Fibroblast of the conjunctiva (primary cell): Measurements from ENCODE around the gene GPC4.

Experiments
- DNase-seq: peaks from one replicate; pipeline ENCODE4 v3.0.0-alpha.2; 2010; ENCODE audit warnings: low read depth

The GPC4 gene

DNA sequence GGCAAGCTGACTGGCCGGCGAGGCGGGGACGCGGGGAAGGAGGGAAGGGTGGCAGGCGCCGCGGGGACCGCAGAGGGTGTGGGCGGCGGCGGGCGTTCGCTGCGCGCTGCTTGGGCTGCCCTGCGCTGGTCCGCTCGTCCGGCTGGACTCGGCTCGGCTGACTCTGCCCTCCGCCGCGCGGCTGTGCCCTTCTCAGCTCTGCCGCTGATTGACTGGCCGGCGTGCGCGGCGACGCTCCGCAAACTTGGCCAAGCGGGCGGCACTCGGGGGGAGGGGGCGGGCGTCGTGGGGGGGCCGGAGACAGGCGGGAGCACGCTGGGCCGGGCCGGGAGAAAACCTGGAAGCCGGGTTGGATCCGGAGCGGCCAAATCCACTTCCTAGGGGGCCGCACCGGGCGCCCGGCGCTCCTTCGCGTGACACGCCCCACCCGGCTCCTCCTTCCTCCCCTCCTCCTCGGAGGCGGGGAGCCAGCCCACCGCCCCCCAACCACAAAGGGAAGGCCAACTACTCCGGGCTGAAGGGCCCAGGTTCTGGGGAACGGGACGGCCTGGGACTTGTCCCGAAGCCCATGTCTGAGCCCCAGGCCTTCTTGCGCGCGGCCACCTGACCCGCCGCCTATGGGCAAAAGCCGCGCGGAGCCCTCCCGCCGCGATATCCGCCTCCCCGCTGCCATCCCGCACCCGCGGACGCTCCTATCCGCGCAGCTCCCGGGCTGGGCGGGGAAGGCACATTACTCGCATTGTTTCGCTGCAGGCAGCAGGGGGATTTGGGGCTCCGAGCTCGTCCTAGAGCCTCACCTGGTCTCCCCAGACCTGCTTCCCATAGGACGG lies at the start of gene GPC4:
GPC4 (minus strand) TSS at position 214 of the 830 bp plus-strand sequence. CDS start 524 bp downstream, outside the sequence.
- peak; percentile 14 for DNase-seq

DNA sequence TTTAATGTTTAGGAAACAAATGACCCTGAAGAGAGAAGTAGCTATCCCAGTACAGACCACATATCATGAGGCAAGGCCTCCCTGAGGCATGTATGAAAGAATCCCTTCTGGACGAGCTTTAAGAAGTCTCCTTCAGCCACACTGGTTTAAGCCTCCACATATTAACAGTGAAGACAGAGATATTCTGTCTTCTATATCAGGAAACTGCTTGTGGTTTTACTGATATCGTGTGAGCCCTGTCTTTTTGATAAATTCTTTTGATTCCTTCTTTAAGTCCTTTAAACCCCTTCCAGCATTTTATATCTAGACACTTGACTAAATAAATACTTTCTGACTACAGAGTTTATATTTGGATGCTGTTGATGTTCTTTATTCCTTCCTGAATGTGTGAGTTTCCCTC lies 45.9 kb upstream of the GPC4 start:
- no peak for DNase-seq

DNA sequence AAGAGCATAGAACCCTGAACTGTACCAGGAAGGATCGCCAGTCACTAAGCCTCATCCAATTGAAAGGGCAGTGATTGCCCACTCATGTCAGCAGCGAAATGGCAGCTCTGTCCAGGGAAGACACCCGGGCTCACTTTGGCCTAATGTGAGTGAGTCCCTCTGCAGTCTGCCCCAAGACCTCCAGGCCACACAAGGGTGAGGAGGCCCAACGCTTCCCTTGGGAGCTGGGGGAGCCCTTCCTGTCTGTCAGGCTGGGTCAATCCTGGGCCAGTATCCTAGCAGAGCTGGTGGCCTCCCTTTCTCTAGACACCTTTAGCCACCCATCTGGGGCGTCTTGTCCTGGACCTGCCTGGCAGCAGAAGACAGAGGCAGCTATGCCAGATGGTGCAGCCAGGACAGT lies 39.6 kb upstream of the GPC4 start:
- DNase-seq: no peak

DNA sequence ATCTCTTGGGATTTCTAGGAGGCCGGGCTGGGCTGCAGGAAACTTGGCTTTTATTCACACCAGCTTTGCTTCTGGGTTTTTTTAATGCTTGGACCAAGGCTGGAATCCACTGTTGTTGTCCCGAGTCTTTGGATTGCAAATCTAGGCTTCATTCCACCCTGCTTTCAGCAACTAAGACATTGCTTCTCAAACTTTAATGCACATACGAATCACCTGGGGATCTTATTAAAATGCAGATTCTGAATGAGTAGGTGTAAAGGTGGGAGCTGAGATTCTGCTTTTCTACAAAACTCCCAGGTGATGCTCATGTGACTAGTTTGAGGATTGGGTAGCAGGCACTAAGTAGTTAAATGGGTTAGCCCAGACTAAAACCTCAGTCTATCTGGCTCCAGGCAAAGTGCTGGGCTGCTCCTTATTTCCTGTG lies 39.2 kb upstream of the GPC4 start:
- no peak for DNase-seq

DNA sequence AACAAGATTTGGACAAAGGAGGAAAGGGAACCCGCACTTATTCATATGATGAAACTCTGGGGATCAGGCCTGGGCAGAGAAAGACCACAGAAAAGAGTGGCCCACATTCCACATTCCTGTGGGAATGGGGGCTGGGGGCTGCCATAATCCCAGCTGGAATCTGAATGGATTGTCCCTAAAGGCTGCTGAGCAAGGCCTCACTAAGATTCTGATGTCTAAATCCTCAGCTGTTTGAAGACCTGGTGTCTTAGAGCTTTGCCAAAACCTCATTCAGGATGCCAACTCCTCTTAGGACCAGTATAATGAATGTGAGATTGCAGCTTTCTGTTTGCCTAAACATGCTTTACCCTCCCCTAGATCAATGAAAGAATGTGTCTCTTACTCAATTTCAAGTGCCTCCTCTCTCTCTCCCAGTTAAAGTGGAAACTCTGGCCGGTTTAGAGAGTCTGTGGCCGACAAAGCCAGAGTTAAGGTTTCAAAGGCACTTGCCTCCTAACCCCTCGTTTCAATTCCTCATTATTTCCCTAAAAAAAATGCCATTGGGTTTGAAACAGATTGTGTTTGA lies 33.3 kb upstream of the GPC4 start:
- no peak for DNase-seq

- no peak for DNase-seq
These were observed 29.9 kb upstream of the GPC4 start for GRCh38 chrX:133444952-133445831.

DNA sequence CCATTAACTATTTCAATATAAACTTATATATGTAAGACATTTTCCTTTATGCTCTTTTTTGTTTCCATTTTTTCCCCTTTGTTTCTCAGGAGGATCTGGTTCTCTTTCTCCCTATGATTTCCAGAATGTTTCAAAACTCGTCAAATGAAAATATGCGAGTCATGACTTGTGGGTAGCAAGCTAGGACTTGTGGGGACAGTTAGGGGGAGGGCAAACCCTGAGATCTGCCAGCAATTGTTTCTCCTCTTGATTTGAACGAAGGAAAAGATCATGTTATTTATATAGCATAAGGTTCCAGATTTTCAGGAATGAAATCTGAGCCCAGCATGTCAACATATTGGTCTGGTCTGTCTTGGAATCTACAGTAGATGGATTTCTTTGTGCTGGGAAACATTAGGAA lies 28.9 kb upstream of the GPC4 start:
- DNase-seq: no peak

DNA sequence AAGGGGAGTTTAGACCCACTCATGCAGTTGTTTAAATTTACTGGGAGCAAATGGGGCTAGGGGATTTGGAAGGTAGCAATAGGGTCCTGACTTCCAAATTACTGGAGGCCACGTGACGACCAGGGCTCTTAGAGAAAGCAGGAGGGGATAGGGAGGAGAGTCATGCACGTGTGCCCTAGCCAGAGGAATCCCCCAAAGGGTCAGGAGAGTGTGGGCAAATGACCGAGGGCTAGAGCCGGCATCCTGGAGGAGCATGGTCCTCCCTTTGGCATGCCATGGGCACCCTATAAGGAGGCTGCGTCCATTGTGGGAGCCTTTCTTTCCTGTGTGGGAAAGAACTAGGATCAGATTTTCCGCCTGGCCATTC lies 25.5 kb upstream of the GPC4 start:
- DNase-seq: no peak

GRCh38 chrX:133440081-133440796 lies 24.9 kb upstream of the GPC4 start:
- no peak for DNase-seq

GRCh38 chrX:133437766-133438165 lies 22.5 kb upstream of the GPC4 start:
- no peak for DNase-seq

DNA sequence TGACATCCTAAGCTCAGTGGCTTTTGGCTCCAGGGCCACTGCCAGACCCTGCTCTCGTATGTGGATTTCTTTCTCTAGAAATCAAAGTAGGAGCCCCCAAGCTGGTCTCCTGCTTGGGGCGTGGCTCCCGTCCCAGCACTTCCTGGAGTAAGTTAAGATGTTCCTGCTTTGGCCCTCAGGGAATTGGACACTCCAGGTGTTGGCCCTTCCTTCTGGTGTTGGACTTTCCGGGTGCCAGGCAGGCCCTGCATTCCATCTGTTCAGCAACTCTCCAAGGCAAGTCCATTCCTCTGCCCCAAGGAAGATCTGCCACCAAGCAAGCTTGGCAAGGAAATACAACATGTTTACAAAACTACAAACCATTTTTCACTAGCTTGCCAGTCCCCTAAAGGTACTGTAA lies 22.1 kb upstream of the GPC4 start:
- no peak for DNase-seq

- no peak for DNase-seq
These were observed 20.3 kb upstream of the GPC4 start for GRCh38 chrX:133435544-133436124.

DNA sequence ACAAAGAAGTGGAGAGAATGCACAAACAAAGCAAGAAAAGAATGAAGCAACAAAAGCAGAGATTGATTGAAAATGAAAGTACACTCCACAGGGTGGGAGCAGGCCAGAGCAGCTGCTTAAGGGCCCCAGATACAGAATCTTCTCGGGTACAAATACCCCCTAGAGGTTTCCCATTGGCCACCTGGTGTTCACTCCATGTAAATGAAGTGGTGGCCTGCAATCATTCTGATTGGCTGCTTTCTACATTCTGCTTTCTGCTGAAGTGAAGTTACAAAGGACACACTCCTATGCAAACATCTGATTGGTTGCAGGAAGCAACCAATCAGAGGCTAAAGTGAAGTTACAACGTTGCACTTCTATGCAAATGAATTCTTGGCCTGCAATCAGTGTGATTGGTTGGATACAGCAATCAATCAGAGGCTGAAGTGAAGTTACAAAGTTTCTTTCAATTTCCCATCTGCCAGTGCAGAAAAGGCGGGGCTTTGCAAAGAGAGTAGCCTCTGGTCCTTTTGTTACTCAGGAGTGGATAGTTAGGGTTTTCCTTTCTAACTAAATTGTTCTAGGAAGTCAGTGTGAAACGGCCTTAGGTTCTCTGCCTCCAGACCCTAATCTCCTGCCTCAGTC lies 19.0 kb upstream of the GPC4 start:
- no peak for DNase-seq

GRCh38 chrX:133419911-133420310 lies 4.6 kb upstream of the GPC4 start:
- DNase-seq: no peak

DNA sequence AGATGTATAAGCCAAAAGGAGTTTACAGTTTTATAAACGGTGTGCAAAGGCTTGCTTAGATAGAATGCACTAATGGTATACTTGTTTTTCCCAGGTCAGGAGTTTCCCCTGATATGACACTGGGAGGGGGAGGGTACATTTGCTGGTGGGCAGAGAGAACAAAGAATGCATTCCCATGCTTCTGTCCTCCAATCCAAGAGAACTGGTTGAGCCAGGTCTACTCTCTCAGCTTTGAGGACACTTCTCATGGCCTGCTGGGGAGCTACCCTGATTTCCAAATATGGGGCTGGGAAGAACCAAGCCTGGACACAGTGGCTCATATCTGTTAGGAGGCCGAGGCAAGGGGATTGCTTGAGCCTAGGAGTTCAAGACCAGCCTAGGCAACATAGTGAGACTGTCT lies 3.3 kb upstream of the GPC4 start:
- no peak for DNase-seq

- DNase-seq: no peak
These were observed 2.1 kb upstream of the GPC4 start for GRCh38 chrX:133417364-133417763.

DNA sequence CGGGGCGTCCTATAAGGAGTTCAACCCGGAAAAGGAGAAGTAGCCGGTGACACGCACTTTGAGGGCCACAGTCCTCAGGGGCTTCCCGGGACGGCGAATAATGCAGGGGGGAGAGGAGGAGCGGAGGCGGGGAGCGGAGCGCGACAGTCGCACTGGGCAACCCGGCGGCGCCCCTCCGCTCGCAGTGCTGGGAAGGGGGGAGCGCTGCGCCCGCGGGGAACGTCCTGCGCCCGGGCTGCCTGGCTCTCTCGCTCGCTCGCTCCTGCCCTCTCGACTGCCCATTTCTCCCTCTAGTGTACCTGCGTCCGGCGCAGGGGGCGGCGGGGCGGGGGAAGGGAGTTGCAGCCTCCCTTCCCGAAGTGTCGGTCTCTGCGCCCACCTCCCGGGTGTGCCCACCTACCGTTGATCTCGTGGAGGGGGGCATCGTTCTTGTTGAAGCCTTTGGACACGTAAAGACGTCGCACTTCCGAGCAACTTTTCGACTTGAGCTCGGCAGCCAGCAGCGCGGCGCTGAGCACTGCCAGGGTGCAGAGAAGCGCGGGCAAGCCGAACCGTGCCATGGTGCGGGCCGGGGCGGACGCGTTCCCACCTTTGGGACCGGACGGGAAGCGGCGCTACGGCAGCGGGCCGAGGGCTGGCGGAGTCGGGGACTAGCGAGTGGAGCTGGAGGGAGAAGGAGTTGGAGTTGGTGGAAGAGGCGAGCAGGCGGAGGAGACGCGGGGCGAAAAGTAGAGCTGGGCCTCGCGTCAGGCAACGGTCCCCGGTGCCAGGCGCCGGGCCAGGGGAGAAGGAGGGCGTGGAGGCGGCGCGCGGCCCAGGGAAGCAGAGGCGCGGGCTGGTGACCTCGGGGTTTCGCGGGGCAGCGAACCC lies 648 bp downstream of the GPC4 start:
- DNase-seq: no peak

DNA sequence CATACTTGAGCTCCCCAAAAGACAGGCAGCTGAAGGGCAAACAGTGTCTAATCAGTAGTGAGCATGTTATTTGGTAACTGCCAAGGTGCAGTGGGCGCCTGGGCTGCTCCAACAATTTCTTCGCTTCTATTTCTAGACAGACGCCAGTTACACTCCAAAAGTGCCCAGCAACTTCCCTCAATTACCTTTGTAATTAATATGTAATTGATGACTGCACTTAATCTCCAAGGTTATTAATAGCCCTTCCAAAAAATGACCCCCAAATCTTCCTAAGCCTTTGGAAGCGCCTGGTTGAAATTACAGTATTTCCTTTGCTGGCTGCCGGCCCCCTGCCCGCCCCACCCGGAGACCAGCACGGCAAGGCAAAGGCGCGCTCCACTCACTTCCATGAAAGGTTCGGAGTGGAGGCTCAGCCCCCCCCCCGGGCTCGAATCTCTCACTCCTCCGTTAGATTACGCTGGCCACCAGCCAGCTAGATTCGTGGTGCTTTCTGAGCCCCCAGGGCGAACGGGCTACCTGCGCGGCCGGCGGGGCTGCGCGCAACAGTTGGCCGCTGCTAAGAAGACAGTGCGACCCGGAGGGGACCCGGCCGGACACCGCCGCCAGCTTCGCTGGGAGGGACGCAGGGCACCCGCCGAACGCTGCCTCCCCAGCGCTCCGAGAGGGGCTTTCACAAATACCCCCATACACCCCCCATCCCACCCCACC lies 1.9 kb downstream of the GPC4 start:
- no peak for DNase-seq

- DNase-seq: no peak
These were observed 2.6 kb downstream of the GPC4 start for GRCh38 chrX:133412665-133413064.

DNA sequence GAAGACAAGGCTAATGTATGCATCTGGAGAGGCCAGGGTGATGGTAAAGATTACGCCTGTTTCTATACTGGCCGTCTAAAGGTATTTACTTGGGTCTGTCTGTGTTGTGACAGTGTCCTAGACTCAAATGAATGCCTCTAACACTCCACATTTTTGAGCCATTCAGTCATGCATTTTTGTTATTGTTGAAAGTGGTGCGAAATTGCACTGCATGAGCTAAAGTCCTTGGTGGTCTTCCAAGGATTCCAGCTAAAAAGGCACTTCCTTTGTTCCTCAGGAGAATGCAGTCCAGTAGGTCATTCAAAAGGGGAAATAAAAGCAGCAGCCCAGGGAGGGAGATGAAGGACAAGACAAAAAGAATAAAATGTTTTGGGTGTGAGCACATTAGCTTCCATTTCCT lies 3.0 kb downstream of the GPC4 start:
- DNase-seq: peak; percentile 2
